Measurements from ENCODE around the gene TH.

DNA sequence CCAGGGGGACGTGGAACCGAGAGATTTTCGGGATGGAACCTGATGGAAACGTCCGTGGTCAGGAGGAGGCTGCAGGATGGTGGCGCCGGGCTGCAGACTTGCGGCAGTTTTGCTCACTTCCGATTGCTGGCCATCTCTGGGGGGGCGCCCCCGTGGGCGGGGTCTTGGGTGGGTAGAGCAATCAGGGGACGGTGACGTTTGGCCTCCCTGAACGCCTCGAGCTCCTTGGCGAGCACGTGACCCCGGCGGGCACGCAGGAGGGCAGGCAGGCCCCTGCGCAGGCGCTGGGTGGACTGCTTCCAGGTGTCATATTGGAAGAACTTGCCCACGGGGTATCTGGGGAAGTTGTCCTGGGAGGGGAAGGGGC, 38.8 kb downstream of the TH start:
- no peak for TF ChIP-seq ZNF274 (IDR thresholded peaks at IDR 0.05; ENCODE audit: low read depth, low read length)
- TF ChIP-seq YY1 (IDR thresholded peaks at IDR 0.05; ENCODE audit: insufficient read depth, insufficient read length): no peak
